Endodermal cell (in vitro differentiated cells): Measurements from ENCODE around the gene PDE7B. TPM values are rescaled to one million over a fixed set of nuclear protein-coding genes. Genes with fewer than 3 reads are reported as not detected.

Experiments used
- DNase-seq: peaks from one replicate; pipeline ENCODE4 v3.0.0-alpha.2; 2017
- H3K27ac ChIP-seq: 2 replicates; pipeline ENCODE4 v1.5.1; 2013; ENCODE audit warnings: mild to moderate bottlenecking, low read depth, low read length, moderate library complexity
- H3K27me3 ChIP-seq: 2 replicates; pipeline ENCODE4 v1.6.1; 2013; ENCODE audit warnings: mild to moderate bottlenecking, low read length, moderate library complexity; ENCODE audit not compliant: insufficient read depth, control insufficient read depth, poor library complexity, severe bottlenecking
- H3K36me3 ChIP-seq: 2 replicates; pipeline ENCODE4 v1.7.0; 2013; ENCODE audit warnings: mild to moderate bottlenecking, low read length, moderate library complexity; ENCODE audit not compliant: control insufficient read depth, insufficient read depth
- H3K4me1 ChIP-seq: one replicate; pipeline ENCODE4 v1.7.0; 2013; ENCODE audit warnings: low read length; ENCODE audit not compliant: control insufficient read depth, insufficient read depth
- H3K4me3 ChIP-seq: 2 replicates; pipeline ENCODE4 v1.5.1; 2013; ENCODE audit warnings: mild to moderate bottlenecking, low read length, moderate library complexity
- H3K9ac ChIP-seq: 2 replicates; pipeline ENCODE4 v1.6.1; 2013; ENCODE audit warnings: mild to moderate bottlenecking, low read length, moderate library complexity; ENCODE audit not compliant: poor library complexity, severe bottlenecking; ENCODE audit errors: extremely low read depth
- H3K9me3 ChIP-seq: 2 replicates; pipeline ENCODE4 v1.6.1; 2013; ENCODE audit warnings: mild to moderate bottlenecking, low read length, moderate library complexity; ENCODE audit not compliant: control insufficient read depth
- H3K27ac Mint-ChIP-seq: 2 replicates; pipeline ENCODE4 v1.8.0; 2020; ENCODE audit warnings: mixed read lengths
- H3K27me3 Mint-ChIP-seq: 2 replicates; pipeline ENCODE4 v1.8.0; 2021; ENCODE audit warnings: mild to moderate bottlenecking, mixed read lengths; ENCODE audit not compliant: insufficient read depth
- H3K36me3 Mint-ChIP-seq: 2 replicates; pipeline ENCODE4 v1.8.0; 2020; ENCODE audit warnings: low read depth, mixed read lengths
- H3K4me1 Mint-ChIP-seq: 2 replicates; pipeline ENCODE4 v1.8.0; 2020; ENCODE audit warnings: mixed read lengths
- H3K4me3 Mint-ChIP-seq: 2 replicates; pipeline ENCODE4 v1.8.0; 2020; ENCODE audit warnings: mild to moderate bottlenecking, moderate library complexity, mixed read lengths
- H3K9me3 Mint-ChIP-seq: 2 replicates; pipeline ENCODE4 v1.8.0; 2020; ENCODE audit warnings: mild to moderate bottlenecking, mixed read lengths
- CTCF ChIP-seq: fragments of 200-600 bp; sonication (generic); conservative IDR thresholded peaks from 2 replicates; pipeline ENCODE4 v1.5.0; 2021; ENCODE audit warnings: antibody characterized with exemption, mild to moderate bottlenecking
- WGBS, 2 experiments: methylation state at CpG; one replicate each; pipeline versions ENCODE4 v1.1.5 to v1.1.7; 2013; ENCODE audit warnings: missing lambda C conversion rate in 2 of 2, mixed read lengths in 1 of 2; ENCODE audit not compliant: insufficient coverage in 1 of 2, insufficient read length in 1 of 2; 5-methylcytosine and 5-hydroxymethylcytosine counted together
- total RNA-seq, 2 donors: library from RNA; stranded (reverse); fragmentation: NEBNext Ultra II Directional in 1 of 2; extraction: Animal tissue kit (Norgen Biotek cat#: 25700) in 1 of 2; gene quantifications; 2 replicates in 1 of 2; 3 replicates in 1 of 2; pipeline ENCODE4 v1.2.1, GENCODE V29; 2021

The PDE7B gene
- total RNA-seq, 2 donors from 2014 or later, result 0.26 TPM; not detected in 1

DNA sequence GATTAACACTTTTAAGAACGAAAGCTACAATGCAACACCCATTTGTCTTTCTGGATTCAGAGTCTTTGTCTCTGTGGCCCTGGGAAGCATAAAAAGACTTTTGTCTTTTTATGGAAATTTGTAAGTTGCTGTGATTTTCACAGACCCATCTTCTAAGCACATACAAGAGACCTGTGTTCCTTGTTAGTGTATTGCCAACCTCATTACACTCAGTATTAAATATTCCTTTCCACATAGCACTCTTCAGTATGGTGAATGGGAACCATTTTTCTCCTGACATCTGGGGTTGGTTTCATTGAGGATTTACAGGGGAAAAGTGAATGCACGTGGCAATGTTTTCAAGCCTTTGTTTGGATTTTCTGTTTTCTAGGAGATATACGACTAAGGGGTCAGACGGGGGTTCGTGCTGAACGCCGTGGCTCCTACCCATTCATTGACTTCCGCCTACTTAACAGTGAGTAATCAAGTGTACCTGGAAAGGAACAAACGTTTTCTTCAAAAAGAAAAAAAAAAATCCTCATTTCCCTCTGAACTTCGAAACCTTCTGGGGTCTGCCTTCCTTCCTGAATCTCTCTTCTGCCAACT is 257.0 kb downstream of the PDE7B start:
- Histone ChIP-seq H3K27me3 (no peaks in the 10 kb centered on the region), H3K4me1 (peaks cover 16% of the 10 kb centered on the region), H3K27ac (no peak overlapping the region), H3K36me3 (no peaks in the 10 kb centered on the region), H3K4me3 (no peak overlapping the region), H3K9ac (no peak overlapping the region), H3K9me3 (no peaks in the 10 kb centered on the region)
- DNase-seq, result no peak
- Mint-ChIP-seq H3K36me3 (no peaks in the 10 kb centered on the region), H3K4me1 (peaks cover 19% of the 10 kb centered on the region), H3K4me3 (no peak overlapping the region), H3K9me3 (no peaks in the 10 kb centered on the region), H3K27ac (no peak overlapping the region), H3K27me3 (peaks cover 48% of the 10 kb centered on the region)
- WGBS, 2 experiments, result 80 to 81% methylated on average over 1 to 10 of the region's 10 CpGs
- no peak for TF ChIP-seq CTCF

DNA sequence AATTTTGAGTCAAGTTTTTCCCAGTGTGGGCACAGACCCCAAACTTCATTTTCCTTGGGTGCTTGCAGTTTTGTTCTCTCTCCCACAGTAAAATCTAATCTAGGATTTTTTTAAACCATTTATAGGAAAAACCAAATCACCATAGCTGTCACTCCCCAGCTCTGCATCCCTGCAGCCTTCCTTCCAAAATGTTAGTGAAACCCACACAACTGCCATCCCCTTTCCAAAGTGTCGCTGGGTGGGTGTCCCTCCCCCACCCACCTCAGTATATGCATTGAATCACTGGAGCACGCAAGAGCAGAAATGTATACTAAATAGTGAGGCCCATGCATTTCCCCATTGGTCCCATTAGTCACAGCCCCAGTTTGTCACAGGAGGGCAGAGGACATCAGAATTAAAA is 260.3 kb downstream of the PDE7B start:
- no peaks in the 10 kb centered on the region for H3K27me3 ChIP-seq
- Mint-ChIP-seq H3K27me3 (peaks cover 23% of the 10 kb centered on the region), H3K27ac (no peak overlapping the region), H3K36me3 (no peaks in the 10 kb centered on the region), H3K9me3 (no peaks in the 10 kb centered on the region), H3K4me3 (no peak overlapping the region), H3K4me1 (peaks cover 8% of the 10 kb centered on the region)
- peaks cover 5% of the 10 kb centered on the region for H3K4me1 ChIP-seq
- no peaks in the 10 kb centered on the region for H3K9me3 ChIP-seq
- no peak for DNase-seq
- 94% methylated on average over 2 of the region's 2 CpGs; no CpG with 5 or more reads in 1 of the 2 experiments for WGBS, 2 experiments
- H3K27ac ChIP-seq, result no peak overlapping the region
- no peak for TF ChIP-seq CTCF
- H3K9ac ChIP-seq, result no peak overlapping the region
- H3K36me3 ChIP-seq, result no peaks in the 10 kb centered on the region
- no peak overlapping the region for H3K4me3 ChIP-seq

- no peak overlapping the region for H3K9ac ChIP-seq
- H3K4me1 Mint-ChIP-seq, result peaks cover 8% of the 10 kb centered on the region
- no peak overlapping the region for H3K4me3 Mint-ChIP-seq
- no peaks in the 10 kb centered on the region for H3K27me3 ChIP-seq
- no peak for TF ChIP-seq CTCF
- no peaks in the 10 kb centered on the region for H3K36me3 Mint-ChIP-seq
- H3K4me1 ChIP-seq, result peaks cover 5% of the 10 kb centered on the region
- no peak overlapping the region for H3K27ac Mint-ChIP-seq
- H3K27ac ChIP-seq, result no peak overlapping the region
- H3K9me3 Mint-ChIP-seq, result no peaks in the 10 kb centered on the region
- no peak overlapping the region for H3K4me3 ChIP-seq
- DNase-seq, result no peak
- peaks cover 20% of the 10 kb centered on the region for H3K27me3 Mint-ChIP-seq
- H3K36me3 ChIP-seq, result no peaks in the 10 kb centered on the region
- no peaks in the 10 kb centered on the region for H3K9me3 ChIP-seq
- 60 to 95% methylated on average over 1 to 3 of the region's 3 CpGs for WGBS, 2 experiments
These were observed 260.8 kb downstream of the PDE7B start for GRCh38 chr6:136112262-136112661.
